K562 (cell line): ENCODE measurements around the gene VWA7.
A peak's percentile ranks its signal among the peaks of the same experiment; 100 is the strongest.

ENCODE experiments used
- FOXA1 ChIP-seq: fragments of 450-650 bp; IDR thresholded peaks from 2 replicates; pipeline ENCODE4 v1.6.1; 2016; ENCODE audit warnings: mild to moderate bottlenecking, borderline replicate concordance
- HDAC8 ChIP-seq: fragments of 450-650 bp; IDR thresholded peaks from 2 replicates; pipeline ENCODE4 v1.6.1; 2016; ENCODE audit warnings: mild to moderate bottlenecking, missing genetic modification characterization, moderate library complexity, missing compliant biosample characterization
- JUN ChIP-seq, 2 experiments: sonication (generic) in 1 of 2; formaldehyde crosslinking in 1 of 2; IDR thresholded peaks; 2 replicates each; pipeline versions ENCODE4 v1.6.1 to v1.8.0; 2012 to 2022; ENCODE audit warnings: borderline replicate concordance in 2 of 2, mild to moderate bottlenecking in 2 of 2, improper control_type of control experiment in 1 of 2, low read depth in 1 of 2, low read length in 1 of 2, missing genetic modification reagents in 1 of 2
- JUND ChIP-seq, 2 experiments: IDR thresholded peaks; 2 replicates in 1 of 2; 3 replicates in 1 of 2; pipeline ENCODE4 v1.6.1; 2011; ENCODE audit warnings: borderline replicate concordance in 2 of 2, low read depth in 2 of 2, low read length in 2 of 2, improper control_type of control experiment in 1 of 2, missing biosample characterization in 1 of 2, missing genetic modification characterization in 1 of 2, missing genetic modification reagents in 1 of 2
- MEF2D ChIP-seq: conservative IDR thresholded peaks from 2 replicates; pipeline ENCODE4 v1.6.1; 2016; ENCODE audit warnings: low read depth, missing genetic modification characterization, missing compliant biosample characterization
- NONO ChIP-seq, 2 experiments: fragments of 200-400 bp in 1 of 2; fragments of 450-650 bp in 1 of 2; formaldehyde crosslinking in 1 of 2; IDR thresholded peaks; 2 replicates each; pipeline ENCODE4 v1.6.1; 2017; ENCODE audit warnings: low read depth in 2 of 2, mild to moderate bottlenecking in 2 of 2, moderate library complexity in 2 of 2, low read length in 1 of 2
- POLR2A ChIP-seq: fragments of 450-650 bp; conservative IDR thresholded peaks from 2 replicates; pipeline ENCODE4 v1.6.1; 2016
- ZNF133 ChIP-seq: fragments of 250-450 bp; sonication (Bioruptor Pico); IDR thresholded peaks from 2 replicates; pipeline ENCODE4 v1.4.0; 2020; ENCODE audit warnings: mild to moderate bottlenecking
- ZNF780A ChIP-seq: fragments of 250-450 bp; sonication (Bioruptor Pico); IDR thresholded peaks from 2 replicates; pipeline ENCODE4 v1.5.0; 2021; ENCODE audit warnings: mild to moderate bottlenecking
- TF ChIP-seq, protein P1 (sequence below), 3 experiments: IDR thresholded peaks in 2 of 3; conservative IDR thresholded peaks in 1 of 3; 2 replicates each; pipeline ENCODE4 v1.5.1; 2011 to 2012; ENCODE audit warnings: low read length in 3 of 3, mild to moderate bottlenecking in 3 of 3, control low read depth in 2 of 3, improper control_type of control experiment in 1 of 3, inconsistent platforms in 1 of 3, low read depth in 1 of 3, mixed read lengths in 1 of 3, moderate library complexity in 1 of 3; ENCODE audit not compliant: insufficient read depth in 2 of 3
- TF ChIP-seq, protein P2 (sequence below): sonication (generic); formaldehyde crosslinking; IDR thresholded peaks from 2 replicates; pipeline ENCODE4 v1.8.1; 2023; ENCODE audit warnings: mild to moderate bottlenecking, missing genetic modification reagents
- TF ChIP-seq, protein P3 (sequence below): fragments of 450-650 bp; formaldehyde crosslinking; conservative IDR thresholded peaks from 2 replicates; pipeline ENCODE4 v1.4.0; 2022; ENCODE audit warnings: mild to moderate bottlenecking, missing genetic modification characterization
- TF ChIP-seq, protein P4 (sequence below), 2 experiments: fragments of 450-650 bp; formaldehyde crosslinking in 1 of 2; IDR thresholded peaks; 2 replicates each; pipeline versions ENCODE4 v1.4.0 to v1.6.1; 2014 to 2020; ENCODE audit warnings: mild to moderate bottlenecking in 2 of 2, borderline replicate concordance in 1 of 2, low read depth in 1 of 2

DNA sequence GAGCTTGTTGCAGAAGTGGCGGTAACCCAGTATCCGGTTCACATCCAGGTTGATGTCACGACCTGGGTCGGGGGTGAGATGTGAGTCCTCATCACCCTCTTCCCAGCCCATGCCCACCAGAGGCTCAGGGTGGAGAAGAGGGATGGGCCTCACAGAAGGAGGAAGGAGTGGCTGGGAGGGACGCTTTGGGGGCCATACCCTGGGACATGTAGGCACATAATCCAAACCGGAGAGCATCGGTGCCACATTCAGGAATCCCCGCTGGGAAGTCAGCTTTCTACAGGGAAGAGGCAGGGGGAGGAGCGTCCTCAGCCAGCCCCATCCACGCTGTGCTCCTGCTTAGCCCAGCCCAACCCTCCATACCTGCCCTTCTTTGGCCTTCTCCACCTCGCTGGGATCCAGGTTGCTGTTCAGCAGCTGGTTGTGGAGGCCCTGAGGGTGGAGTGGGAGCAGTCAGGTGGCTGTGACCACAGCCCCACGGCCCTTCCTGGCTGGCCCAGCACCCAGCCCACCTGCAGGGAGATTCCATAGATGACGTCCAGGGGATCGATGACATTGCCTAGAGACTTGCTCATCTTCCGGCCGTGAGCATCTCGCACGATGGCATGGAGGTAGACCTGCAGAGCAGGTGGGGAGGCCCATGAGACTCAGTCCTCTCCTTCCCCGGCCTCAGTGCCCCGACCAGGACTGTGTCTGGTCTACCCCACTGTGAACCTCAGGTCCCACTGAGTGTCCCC is 3.5 kb upstream of the VWA7 start:
- TF ChIP-seq, protein P1, sequence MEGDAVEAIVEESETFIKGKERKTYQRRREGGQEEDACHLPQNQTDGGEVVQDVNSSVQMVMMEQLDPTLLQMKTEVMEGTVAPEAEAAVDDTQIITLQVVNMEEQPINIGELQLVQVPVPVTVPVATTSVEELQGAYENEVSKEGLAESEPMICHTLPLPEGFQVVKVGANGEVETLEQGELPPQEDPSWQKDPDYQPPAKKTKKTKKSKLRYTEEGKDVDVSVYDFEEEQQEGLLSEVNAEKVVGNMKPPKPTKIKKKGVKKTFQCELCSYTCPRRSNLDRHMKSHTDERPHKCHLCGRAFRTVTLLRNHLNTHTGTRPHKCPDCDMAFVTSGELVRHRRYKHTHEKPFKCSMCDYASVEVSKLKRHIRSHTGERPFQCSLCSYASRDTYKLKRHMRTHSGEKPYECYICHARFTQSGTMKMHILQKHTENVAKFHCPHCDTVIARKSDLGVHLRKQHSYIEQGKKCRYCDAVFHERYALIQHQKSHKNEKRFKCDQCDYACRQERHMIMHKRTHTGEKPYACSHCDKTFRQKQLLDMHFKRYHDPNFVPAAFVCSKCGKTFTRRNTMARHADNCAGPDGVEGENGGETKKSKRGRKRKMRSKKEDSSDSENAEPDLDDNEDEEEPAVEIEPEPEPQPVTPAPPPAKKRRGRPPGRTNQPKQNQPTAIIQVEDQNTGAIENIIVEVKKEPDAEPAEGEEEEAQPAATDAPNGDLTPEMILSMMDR (IDR thresholded peaks at IDR 0.05 in 2 of 3, conservative IDR thresholded peaks at IDR 0.05 in 1 of 3; ENCODE audit: insufficient read depth in 2 of 3, low read depth in 1 of 3, low read length in 3 of 3), result no peak
- TF ChIP-seq, protein P2, sequence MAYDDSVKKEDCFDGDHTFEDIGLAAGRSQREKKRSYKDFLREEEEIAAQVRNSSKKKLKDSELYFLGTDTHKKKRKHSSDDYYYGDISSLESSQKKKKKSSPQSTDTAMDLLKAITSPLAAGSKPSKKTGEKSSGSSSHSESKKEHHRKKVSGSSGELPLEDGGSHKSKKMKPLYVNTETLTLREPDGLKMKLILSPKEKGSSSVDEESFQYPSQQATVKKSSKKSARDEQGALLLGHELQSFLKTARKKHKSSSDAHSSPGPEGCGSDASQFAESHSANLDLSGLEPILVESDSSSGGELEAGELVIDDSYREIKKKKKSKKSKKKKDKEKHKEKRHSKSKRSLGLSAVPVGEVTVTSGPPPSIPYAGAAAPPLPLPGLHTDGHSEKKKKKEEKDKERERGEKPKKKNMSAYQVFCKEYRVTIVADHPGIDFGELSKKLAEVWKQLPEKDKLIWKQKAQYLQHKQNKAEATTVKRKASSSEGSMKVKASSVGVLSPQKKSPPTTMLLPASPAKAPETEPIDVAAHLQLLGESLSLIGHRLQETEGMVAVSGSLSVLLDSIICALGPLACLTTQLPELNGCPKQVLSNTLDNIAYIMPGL (CRISPR knock-in tag), result 0 out of 2 replicates have a peak, but pooled peaks have one; percentile 25
- no peak for TF ChIP-seq NONO (IDR thresholded peaks at IDR 0.05; ENCODE audit: low read depth in 2 of 2, low read length in 1 of 2)
- no peak for TF ChIP-seq MEF2D (tag)
- no peak for TF ChIP-seq ZNF780A (CRISPR knock-in tag)
- no peak for TF ChIP-seq FOXA1
- TF ChIP-seq, protein P3, sequence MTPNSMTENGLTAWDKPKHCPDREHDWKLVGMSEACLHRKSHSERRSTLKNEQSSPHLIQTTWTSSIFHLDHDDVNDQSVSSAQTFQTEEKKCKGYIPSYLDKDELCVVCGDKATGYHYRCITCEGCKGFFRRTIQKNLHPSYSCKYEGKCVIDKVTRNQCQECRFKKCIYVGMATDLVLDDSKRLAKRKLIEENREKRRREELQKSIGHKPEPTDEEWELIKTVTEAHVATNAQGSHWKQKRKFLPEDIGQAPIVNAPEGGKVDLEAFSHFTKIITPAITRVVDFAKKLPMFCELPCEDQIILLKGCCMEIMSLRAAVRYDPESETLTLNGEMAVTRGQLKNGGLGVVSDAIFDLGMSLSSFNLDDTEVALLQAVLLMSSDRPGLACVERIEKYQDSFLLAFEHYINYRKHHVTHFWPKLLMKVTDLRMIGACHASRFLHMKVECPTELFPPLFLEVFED, result no peak
- TF ChIP-seq JUN (IDR thresholded peaks at IDR 0.05; ENCODE audit: borderline replicate concordance, low read depth, low read length), result no peak
- TF ChIP-seq JUN (CRISPR knock-in tag; IDR thresholded peaks at IDR 0.05; ENCODE audit: borderline replicate concordance), result no peak
- TF ChIP-seq JUND (IDR thresholded peaks at IDR 0.05; ENCODE audit: borderline replicate concordance, low read depth, low read length), result no peak
- no peak for TF ChIP-seq JUND (tag; IDR thresholded peaks at IDR 0.05; ENCODE audit: borderline replicate concordance, low read depth, low read length)
- TF ChIP-seq, protein P4, sequence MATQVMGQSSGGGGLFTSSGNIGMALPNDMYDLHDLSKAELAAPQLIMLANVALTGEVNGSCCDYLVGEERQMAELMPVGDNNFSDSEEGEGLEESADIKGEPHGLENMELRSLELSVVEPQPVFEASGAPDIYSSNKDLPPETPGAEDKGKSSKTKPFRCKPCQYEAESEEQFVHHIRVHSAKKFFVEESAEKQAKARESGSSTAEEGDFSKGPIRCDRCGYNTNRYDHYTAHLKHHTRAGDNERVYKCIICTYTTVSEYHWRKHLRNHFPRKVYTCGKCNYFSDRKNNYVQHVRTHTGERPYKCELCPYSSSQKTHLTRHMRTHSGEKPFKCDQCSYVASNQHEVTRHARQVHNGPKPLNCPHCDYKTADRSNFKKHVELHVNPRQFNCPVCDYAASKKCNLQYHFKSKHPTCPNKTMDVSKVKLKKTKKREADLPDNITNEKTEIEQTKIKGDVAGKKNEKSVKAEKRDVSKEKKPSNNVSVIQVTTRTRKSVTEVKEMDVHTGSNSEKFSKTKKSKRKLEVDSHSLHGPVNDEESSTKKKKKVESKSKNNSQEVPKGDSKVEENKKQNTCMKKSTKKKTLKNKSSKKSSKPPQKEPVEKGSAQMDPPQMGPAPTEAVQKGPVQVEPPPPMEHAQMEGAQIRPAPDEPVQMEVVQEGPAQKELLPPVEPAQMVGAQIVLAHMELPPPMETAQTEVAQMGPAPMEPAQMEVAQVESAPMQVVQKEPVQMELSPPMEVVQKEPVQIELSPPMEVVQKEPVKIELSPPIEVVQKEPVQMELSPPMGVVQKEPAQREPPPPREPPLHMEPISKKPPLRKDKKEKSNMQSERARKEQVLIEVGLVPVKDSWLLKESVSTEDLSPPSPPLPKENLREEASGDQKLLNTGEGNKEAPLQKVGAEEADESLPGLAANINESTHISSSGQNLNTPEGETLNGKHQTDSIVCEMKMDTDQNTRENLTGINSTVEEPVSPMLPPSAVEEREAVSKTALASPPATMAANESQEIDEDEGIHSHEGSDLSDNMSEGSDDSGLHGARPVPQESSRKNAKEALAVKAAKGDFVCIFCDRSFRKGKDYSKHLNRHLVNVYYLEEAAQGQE (IDR thresholded peaks at IDR 0.05; ENCODE audit: borderline replicate concordance), result no peak
- TF ChIP-seq, protein P4 (CRISPR knock-in tag; IDR thresholded peaks at IDR 0.05; ENCODE audit: low read depth), result no peak
- TF ChIP-seq HDAC8 (tag), result no peak
- TF ChIP-seq POLR2A, result peak; percentile 52; the same call in 1 of the 2 replicates
- no peak for TF ChIP-seq ZNF133
